Hippocampal formation (tissue), 2 donors: ENCODE measurements around the gene USP33.
"Not testable (repeated sequence)": the region's sequence is repeated elsewhere in the genome, so short reads cannot be mapped to it uniquely, and the experiment has no call there.

Source experiments
- DNase-seq, 2 donors: peaks; one replicate each; lab custom pipeline; 2025; lab: John Stamatoyannopoulos, UW

The USP33 gene

DNA sequence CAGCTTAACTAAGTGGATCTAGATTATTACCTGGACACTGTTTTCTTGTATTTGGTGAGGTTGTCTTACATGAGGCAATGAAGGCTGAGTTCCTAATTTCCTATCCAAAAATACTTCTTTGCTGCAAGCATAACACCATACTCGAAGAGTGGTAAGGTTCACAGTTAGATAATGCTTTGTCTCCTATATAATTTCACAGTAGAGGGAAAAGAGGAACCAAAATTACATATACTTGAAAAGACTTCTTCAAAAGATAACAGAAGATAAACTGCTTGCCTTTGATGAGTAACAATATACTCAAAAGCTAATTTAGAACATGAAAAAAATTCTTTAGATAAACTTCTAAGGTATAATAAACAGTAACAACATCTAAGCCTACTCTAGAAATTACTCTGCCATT, 20.4 kb downstream of the USP33 start:
- no peak for DNase-seq

DNA sequence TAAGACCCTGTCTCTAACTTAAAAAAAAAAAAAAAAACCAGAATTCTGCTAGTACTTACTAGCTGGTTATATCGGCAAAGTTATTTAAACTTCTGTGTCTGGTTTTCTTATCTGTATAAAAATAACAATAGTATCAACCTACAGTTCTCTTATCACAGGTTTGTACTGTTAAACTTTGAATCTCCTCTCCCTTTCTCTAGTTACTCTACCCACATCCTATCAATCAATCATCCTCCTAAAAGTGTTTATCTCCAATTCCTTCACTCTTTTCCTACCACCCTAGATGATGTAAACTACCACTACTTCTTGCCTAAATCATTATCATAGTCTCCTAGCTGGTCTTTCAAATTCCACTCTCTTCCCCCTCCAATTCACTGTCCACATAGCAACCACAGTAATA, 27.6 kb downstream of the USP33 start:
- no peak for DNase-seq

DNA sequence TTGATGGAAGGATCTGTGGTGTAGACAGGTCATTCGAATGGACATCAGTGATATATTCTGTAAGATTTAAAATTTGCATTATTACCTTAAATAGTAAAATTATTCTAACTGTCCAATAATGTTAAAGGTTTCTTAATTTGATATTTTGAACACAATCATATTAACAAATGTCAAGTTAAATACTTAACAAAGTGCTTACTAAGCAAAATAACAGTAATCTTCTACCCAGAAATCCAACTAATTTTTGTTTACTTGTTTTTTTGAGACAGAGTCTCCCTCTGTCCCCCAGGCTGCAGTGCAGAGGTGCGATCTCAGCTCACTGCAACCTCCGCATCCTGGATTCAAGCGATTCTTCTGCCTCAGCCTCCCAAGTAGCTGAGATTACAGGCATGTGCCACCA, 33.9 kb downstream of the USP33 start:
- DNase-seq: no peak

DNA sequence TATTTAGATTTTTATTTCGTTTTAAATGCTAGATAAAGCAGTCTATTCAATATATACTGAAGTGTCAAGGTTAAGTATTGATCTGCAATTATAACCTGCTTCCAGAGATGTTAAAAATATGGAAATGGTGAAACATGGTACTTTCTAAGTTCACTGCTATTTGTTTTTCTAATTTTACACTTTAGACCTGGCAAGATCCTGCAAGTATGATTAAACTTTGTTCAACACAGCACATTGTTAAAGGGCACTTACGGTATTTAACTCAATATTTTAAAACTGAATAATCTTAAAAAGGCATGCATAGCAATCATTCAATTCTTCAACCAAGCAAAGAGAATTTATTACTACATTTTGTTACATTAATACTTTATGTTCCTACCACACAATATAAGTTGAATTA, 41.5 kb downstream of the USP33 start:
- DNase-seq: no peak

DNA sequence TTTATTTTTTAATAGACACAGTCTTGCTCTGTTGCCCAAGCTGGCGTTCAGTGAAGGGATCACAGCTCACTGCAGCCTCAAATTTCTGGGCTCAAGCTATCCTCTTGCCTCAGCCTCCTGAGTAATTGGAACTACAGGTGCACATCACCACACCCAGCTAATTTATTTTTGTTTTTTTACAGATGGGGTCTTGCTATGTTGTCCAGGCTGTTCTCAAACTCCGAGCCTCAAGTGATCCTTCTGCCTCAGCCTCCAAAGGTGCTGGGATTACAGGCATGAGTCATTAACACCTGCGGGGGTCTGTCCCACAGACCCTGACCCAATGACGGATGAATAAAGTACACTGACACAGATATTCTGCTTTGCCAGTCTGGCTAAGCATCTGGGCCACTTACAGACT, 43.6 kb downstream of the USP33 start:
- DNase-seq: no peak

DNA sequence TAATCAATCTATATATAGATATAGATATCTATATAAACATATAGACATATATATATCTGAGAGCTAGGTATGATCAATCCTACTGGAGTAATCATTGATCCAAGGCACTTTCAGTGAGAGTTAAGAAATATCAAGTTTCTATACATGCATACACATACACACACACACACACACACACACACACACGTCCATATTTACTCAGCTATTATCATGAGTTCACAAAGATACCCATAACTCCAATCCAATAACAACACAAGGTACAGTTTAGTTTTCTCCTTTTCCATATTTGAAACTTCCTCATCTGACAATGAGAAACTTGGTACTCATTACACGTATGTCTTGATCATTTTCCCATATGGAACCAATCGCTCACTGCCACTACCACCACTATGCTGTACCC, 49.9 kb downstream of the USP33 start:
- DNase-seq: no peak

DNA sequence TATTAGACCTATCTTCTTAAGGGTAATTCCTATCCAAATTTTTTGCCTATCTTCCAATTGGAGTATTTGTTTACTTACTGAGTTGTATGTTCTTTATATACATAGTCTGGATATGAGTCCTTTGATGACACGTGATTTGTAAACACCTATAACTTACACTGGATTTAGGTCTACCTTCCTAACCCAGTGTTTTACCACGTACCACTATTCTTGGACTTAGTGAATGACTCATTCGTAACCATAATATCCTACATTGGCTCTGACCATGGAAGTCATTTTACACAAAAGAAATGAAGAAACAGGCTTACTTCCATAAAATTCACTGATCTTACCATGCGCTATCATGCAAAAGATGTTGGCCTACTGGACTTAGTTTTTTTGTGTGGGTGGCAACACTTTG, 53.3 kb downstream of the USP33 start:
- DNase-seq: no peak

DNA sequence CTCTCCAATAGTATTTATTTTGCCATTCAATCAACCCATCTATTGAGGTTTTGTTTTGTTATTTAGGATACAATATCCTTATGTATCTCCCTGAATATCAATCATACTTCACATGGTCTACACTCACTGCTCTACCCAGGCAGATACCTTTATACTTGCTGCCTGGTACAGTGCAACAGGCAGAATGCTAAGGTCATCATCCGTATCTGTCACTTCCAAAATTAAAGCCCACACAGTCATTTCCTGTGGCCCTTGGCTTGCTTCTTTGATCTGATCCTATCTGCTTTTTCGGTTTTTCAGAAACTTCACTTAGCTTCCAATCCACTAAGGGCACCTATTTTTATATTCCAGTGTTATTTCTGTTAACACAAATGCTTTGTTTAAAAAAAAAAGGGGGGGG, 54.9 kb downstream of the USP33 start:
- DNase-seq: no peak

DNA sequence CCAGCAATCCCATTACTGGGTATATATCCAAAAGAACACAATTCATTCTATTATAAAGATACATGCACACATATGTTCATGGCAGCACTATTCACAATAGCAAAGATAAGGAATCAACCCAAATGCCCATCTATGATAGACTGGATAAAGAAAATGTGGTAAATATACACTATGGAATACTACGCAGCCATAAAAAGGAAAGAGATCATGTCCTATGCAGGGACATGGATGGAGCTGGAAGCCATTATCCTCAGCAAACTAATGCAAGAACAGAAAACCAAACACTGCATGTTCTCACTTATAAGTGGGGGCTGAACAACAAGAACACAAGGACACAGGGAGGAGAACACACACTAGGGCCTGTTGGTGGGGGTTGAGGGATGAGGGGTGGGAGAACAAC, 60.0 kb downstream of the USP33 start:
- not testable (repeated sequence) for DNase-seq

DNA sequence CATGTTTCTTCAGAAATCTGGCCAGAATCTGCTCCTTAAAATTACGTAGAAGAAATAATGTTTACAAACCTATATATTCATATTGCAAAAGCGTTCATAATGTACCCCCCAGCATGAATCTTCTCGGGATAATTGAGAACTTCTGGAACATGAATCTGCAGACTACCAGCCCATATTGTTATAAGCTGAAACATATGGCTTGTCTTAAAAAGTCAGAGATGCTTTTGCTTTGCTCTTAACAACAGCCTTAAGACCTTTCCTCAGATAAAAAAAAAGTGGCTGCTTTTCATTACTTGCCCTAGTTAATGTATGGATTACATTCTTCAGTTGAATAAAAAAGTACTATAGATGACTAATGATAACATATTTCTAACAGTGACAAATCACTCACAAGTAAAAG, 62.2 kb downstream of the USP33 start:
- no peak for DNase-seq

DNA sequence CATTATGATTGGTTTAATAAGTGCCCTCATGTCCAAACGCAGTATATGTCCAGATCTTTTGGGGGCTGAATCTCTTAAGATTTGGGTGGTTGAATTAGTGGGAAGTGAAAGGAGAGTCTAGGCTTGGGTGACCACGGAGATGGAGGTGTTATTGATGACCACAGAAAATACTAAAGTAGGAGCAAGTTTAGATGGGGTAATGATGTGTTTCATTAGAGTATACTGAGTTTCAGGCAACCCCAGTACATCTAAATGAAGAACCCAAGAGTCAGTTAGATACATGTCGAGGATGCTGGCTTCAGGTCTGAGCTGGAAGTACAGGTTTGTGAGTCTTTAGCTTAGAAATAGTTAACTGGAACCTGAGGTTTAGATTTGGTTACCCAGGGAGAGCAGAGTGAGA, 70.7 kb downstream of the USP33 start:
- no peak for DNase-seq

DNA sequence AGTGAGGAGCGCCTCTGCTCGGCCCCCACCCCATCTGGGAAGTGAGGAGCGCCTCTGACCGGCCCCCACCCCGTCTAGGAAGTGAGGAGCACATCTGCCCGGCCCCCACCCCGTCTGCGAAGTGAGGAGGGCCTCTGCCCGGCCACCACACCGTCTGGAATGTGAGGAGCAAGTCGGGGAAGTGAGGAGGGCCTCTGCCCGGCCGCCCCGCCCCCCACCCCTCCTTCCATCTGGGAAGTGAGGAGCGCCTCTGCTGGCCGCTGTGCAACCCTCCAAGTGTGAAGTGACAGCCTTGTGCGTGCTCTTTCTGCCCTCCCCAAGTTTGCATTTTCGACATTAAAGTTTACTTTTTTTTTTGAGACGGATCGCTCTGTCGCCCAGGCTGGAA, 72.1 kb downstream of the USP33 start:
- DNase-seq: no peak

DNA sequence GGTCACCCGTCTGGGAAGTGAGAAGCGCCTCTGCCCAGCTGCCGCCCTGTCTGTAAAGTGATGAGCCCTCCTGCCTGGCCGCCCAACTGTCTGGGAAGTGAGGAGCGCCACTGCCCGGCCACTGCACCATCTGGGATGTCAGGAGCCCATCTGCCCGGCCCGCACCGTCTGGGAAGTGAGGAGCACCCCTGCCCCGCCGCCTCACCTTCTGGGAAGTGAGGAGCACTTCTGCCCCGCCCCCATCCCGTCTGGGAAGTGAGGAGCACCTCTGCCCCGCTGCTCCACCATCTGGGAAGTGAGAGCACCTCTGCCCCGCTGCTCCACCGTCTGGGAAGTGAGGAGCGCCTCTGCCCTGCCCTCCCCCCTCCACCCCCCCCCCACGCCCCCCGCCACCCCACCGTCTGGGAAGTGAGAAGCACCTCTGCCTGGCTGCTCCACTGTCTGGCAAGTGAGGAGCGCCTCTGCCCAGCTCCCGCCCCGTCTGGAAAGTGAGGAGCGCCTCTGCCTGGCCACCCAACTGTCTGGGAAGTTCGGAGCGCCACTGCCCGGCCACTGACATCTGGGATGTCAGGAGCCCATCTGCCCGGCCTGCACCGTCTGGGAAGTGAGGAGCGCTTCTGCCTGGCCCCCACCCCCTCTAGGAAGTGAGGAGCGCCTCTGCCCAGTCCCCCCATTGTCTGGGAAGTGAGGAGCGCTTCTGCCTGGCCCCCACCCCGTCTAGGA, 72.7 kb downstream of the USP33 start:
- DNase-seq: no peak

DNA sequence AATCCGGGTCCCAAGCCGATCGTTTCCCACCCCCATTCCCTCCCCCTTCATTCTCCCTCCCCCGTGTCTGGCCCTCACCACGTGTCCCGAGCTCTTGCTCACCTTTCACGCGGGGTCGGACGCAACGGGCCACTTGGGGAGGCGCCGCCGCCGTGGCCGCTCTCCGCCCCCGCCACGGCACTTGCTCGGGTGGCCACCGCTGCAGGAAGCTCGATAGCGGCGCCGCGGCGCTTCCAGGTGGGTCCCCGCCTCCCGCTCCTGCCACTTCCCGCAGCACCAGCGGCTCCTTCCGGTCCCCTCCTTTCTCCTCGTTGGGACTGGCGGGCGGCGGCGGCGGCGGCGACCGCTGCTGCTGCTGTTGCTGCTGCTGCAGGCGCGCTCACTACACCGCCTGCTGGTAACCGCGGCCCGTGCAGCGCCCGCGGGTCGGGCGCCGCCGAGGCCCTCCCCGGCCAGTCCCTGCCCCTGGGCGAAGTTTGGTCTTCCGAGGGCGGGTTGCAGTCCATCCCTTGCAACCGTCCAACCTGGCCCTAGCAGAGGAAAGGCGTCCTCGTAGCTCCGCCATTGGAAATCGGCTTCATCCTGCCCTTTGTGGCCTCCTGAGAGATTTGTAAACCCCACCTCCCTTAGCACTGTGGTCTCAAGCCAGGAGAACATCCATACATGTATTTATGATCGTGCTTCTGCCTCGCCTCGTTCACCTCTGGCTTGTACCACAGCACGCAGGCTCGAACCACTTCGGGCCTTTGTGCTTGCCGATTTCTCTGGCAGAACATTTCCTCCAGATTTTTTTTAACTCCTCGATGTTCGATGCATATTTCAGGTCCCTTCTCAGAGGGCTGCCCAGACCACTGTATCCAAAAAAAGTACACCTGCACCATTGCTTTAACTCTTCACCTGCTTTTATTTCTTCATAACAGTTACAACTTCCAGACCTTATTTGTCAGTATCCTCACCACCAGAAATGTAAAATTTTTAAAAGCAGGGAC, 76.2 kb downstream of the USP33 start:
- DNase-seq: peak; percentile 88 to 91

DNA sequence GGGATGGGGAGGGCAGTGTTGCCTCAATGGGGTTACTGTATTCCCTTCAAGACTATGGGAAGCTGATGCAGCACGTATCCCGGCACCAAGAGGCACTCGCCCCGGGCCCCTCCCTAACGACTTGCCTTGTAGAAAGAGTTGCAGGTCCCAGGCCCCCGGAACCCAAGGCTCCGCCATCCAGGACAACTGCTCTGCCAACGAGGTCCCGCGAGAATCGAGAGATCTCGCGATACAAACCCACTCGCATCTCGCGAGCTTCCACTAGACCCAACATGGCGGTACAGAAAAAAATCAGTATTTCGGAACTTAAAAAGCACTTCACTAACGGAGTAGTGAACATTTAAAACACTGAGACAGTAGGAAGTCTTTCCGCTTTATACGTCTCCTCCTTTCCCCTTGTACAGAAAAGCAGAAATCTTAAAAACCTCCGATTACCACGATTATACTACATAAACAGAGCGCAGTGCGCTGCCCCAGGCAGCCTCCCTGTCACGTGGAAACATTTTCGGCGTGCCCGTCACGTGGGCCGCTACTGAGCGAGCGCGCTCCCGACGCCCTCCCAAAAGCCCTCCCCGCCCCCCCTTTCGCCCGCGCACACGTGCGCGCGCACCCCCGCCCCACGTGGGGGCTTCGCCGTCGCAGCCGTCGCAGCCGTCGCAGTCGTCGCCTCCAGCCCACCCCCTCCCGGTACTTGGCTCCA, 77.0 kb downstream of the USP33 start, which contains the start of gene ZZZ3:
Gene ZZZ3 (minus strand): TSS at position 199 of the 700 bp plus-strand sequence. CDS start 49,304 bp downstream, outside the sequence.
- DNase-seq: peak; percentile 88 to 96

DNA sequence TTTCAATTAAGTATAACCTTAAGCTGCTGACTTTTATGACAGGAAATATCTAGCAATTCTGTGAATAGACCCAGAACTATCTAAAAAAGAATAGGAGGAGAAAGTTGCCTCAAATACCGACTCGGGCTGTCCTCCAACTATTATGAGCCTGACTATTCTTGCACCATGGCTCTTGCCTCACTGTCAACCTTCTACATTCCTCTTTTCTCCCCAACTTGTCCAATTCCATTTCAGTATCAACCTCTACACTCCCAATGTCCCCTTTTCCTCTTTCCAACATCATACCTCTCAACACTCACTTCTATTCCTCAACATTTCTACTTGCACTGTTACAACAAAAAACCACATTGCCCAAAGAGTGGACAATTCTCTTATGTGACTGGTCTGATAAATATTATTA, 79.5 kb downstream of the USP33 start:
- no peak for DNase-seq

DNA sequence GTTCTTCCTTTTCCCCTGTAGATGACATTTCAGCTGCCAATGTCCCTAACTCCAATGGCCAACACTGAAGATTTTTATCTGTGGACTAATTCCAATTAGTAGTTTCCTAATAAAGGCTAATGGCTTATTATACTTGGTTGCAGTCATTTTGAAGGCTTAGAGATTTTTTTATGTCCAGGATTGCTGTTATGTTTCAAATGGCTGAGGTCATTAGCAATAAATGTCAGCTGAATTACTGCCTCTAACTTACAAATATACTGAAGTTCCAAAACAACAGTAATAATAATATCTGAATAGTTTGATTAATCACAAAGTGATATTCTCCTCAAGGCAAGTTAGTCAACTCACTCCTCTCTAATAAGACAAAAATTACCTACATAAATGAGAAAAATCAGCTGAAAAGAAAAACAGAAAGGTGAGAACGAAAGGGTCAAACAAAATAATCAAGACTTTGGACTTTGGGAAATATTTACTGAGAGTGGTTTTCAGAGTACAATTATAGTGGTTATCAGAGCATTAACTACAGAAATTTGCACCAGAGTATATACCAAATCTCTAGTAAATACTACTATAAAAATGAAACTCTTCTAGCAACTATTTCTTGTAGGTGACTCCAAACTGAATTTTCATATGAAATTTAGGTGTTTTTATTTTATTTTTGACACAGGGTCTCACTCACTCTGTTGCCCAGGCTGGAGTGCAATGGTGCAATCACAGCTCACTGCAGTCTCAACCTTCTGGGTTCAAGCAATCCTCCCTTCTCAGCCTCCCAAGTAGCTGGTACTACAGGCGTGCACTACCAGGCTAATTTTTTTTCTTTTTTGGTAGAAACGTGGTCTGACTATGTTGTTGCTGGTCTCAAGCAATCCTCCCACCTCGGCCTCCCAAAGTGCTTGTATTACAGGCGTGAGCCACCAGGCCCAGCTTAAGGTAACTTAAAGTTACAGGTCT, 80.7 kb downstream of the USP33 start:
- DNase-seq: no peak

DNA sequence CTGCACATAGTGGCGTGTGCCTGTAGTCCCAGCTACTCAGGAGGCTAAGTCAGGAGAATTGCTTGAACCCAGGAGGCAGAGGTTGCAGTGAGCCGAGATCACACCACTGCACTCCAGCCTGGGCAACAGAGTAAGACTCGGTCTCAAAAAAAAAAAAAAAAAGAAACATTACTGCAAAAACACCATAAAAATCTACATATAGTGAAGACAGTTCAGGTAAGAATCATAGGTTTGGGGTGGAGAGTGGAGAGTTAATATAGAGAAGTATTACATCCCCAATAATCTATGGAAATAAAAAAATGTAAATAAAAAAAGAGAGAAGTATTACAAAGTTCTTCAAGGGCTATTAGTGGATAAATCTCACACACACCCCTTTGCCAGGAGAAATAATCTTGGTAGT, 84.8 kb downstream of the USP33 start:
- not testable (repeated sequence) for DNase-seq

DNA sequence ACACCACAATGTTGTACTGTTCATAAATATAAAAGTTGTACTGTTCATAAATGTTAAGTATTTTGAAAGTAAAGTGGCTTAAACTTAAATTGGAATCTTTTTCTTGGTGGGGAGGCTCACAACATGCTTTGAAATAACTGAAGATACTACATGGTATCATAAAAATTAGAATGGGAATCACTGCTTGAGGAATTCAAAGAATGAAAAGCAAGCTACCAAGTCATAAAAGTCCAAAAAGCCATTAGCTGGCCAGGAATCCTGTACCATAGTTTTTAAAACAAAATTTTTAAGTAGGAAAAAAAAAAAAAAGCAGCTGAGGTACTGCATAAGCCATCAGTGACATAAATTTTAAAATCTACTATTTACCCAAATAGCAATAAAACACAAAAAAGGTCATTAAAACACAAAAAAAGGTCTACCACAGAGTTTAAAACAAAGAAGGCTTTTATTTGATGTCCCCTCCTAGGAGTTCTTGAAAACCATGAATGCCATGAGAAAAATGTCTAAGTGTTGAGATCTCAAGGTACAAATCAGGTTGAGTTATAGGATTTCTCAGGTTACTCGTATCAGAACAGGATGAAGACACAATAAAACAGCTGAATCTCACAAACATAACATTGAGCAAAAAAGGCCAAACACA, 85.8 kb downstream of the USP33 start:
- DNase-seq: no peak

DNA sequence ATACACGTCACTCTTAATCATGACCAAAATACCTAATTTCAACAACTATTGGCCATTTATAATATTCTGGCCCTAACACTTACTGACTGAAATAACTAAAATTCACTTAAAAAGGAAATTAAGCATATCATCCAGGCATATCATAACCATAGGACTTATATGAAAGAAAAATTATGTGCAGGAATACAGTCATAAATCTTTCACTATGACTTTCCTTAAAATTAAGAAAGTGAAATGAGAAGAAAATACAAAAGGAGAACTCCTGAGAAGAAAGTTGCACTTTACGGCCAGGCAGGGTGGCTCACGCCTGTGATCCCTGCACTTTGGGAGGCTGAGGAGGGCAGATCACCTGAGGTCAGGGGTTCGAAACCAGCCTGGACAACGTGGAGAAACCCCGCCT, 86.6 kb downstream of the USP33 start:
- DNase-seq: no peak

DNA sequence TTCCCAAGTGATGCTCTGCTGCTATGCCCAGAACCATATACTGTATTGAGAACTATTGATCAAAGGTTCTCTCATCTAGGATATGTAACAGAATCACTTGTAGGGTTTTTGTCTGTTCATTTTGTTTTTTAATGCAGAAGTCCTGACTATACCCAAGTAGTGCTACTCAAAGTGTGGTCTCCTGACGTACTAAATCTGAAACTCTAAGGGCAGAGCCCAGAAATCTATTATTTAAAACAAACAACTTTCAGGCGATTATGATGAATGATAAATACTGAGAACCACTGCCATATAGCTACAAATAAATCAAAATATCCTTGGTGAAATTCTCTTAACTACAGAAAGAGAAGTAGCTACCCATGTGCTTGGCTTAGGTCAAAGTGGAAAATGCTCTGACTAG, 87.3 kb downstream of the USP33 start:
- no peak for DNase-seq
